K562 (cell line): ENCODE data around the gene TEPSIN. TPM values are rescaled to one million over a fixed set of nuclear protein-coding genes. Genes with fewer than 3 reads are reported as not detected.

Source experiments
- ATAC-seq: fragments of 200-7000 bp; cut with Tn5 transposase; 3 replicates; pipeline ENCODE4 v1.9.1; 2020; ENCODE audit warnings: moderate library complexity
- BruUV-seq: library from RNA; stranded (reverse); fragments of 400-500 nt; replicated peaks from 2 replicates; lab custom pipeline; 2021; lab: Mats Ljungman, UMichigan
- CTCF ChIA-PET: fragments of 300-600 bp; formaldehyde crosslinking; extraction: SDS; loops from one replicate; lab custom pipeline; 2021; ENCODE audit warnings: low intra/inter-chr PET ratio; lab: Yijun Ruan, JAX
- POLR2A ChIA-PET: fragments of 300-600, 350-650 bp; sonication (Branson Sonifier 250); formaldehyde crosslinking; extraction: SDS; loops from one replicate; lab custom pipeline; 2021; ENCODE audit warnings: antibody characterized with exemption, inconsistent platforms; lab: Yijun Ruan, JAX
- DNase-seq, 4 experiments: peaks; one replicate each; pipeline versions ENCODE4 v3.0.0 to v3.0.0-alpha.2; 2011 to 2018; ENCODE audit warnings: low spot score in 3 of 4, mixed read lengths in 3 of 4; ENCODE audit errors: extremely low read depth in 1 of 4
- FAIRE-seq: peaks from 2 replicates; lab custom pipeline; 2011; peaks lifted over from hg19 to GRCh38; lab: Jason Lieb, UNC
- H2AFZ ChIP-seq: 2 replicates; pipeline ENCODE4 v1.6.0; 2011; ENCODE audit warnings: low read depth, low read length, control low read depth, inconsistent platforms
- H3K27ac ChIP-seq: fragments of 200-600 bp; 3 replicates; pipeline ENCODE4 v1.8.0; 2011; ENCODE audit warnings: low read depth, mild to moderate bottlenecking, control low read depth, inconsistent platforms, low read length, moderate library complexity, mixed read lengths; ENCODE audit errors: extremely low read depth
- H3K27me3 ChIP-seq, 2 experiments: fragments of 300-600 bp in 1 of 2; 2 replicates in 1 of 2; 3 replicates in 1 of 2; pipeline versions ENCODE4 v1.6.0 to v1.8.0; 2011; ENCODE audit warnings: inconsistent platforms in 2 of 2, low read length in 2 of 2, mild to moderate bottlenecking in 1 of 2, mixed read lengths in 1 of 2, moderate library complexity in 1 of 2; ENCODE audit not compliant: control insufficient read depth in 2 of 2, insufficient read depth in 2 of 2
- H3K36me3 ChIP-seq: fragments of 300-600 bp; 3 replicates; pipeline ENCODE4 v1.8.0; 2011; ENCODE audit warnings: mild to moderate bottlenecking, low read length, inconsistent platforms; ENCODE audit not compliant: control insufficient read depth, insufficient read depth
- H3K4me1 ChIP-seq, 2 experiments: fragments of 200-600 bp in 1 of 2; replicated peaks in 1 of 2; 2 replicates in 1 of 2; 3 replicates in 1 of 2; pipeline versions ENCODE4 v1.5.1 to v1.8.0; 2011; ENCODE audit warnings: inconsistent platforms in 2 of 2, low read length in 2 of 2, mild to moderate bottlenecking in 1 of 2, mixed read lengths in 1 of 2, moderate library complexity in 1 of 2; ENCODE audit not compliant: control insufficient read depth in 2 of 2, insufficient read depth in 2 of 2
- H3K4me2 ChIP-seq: 2 replicates; pipeline ENCODE4 v1.6.1; 2011; ENCODE audit warnings: low read length, control low read depth, inconsistent platforms, mixed read lengths; ENCODE audit not compliant: insufficient read depth
- H3K4me3 ChIP-seq: fragments of 200-600 bp; sonication (generic), shearing (Covaris generic); 2 replicates; pipeline ENCODE4 v1.5.1; 2016; ENCODE audit warnings: control low read depth, inconsistent platforms
- H3K79me2 ChIP-seq: fragments of 200-600 bp; 3 replicates; pipeline ENCODE4 v1.8.0; 2011; ENCODE audit warnings: low read length, inconsistent platforms; ENCODE audit not compliant: control insufficient read depth, insufficient read depth
- H3K9ac ChIP-seq, 2 experiments: 2 replicates each; pipeline versions ENCODE4 v1.6.0 to v1.6.1; 2011; ENCODE audit warnings: low read depth in 2 of 2, low read length in 2 of 2, control low read depth in 1 of 2, inconsistent platforms in 1 of 2, mild to moderate bottlenecking in 1 of 2, mixed read lengths in 1 of 2; ENCODE audit not compliant: insufficient read depth in 1 of 2
- H3K9me1 ChIP-seq: one replicate; pipeline ENCODE4 v1.6.0; 2011; ENCODE audit warnings: inconsistent platforms, mild to moderate bottlenecking, low read length, moderate library complexity; ENCODE audit not compliant: control insufficient read depth, insufficient read depth
- H3K9me3 ChIP-seq: replicated peaks from 2 replicates; pipeline ENCODE4 v1.5.1; 2011; ENCODE audit warnings: low read depth, low read length, inconsistent platforms; ENCODE audit not compliant: control insufficient read depth, insufficient read depth
- H4K20me1 ChIP-seq: replicated peaks from 2 replicates; pipeline ENCODE4 v1.6.1; 2011; ENCODE audit warnings: low read length, inconsistent platforms, mixed read lengths; ENCODE audit not compliant: control insufficient read depth, insufficient read depth
- ARID1B ChIP-seq: fragments of 450-650 bp; IDR thresholded peaks from 2 replicates; pipeline ENCODE4 v1.6.1; 2016; ENCODE audit warnings: antibody characterized with exemption, mild to moderate bottlenecking, inconsistent platforms
- ARID2 ChIP-seq: fragments of 450-650 bp; IDR thresholded peaks from 2 replicates; pipeline ENCODE4 v1.6.1; 2017; ENCODE audit warnings: antibody characterized with exemption, mild to moderate bottlenecking
- ATF4 ChIP-seq: fragments of 450-650 bp; formaldehyde crosslinking; IDR thresholded peaks from 2 replicates; pipeline ENCODE4 v1.4.0; 2022; ENCODE audit warnings: mild to moderate bottlenecking, moderate library complexity
- ATF6 ChIP-seq: sonication (generic); formaldehyde crosslinking; IDR thresholded peaks from 2 replicates; pipeline ENCODE4 v1.4.0; 2020; ENCODE audit warnings: mild to moderate bottlenecking, missing genetic modification reagents
- GABPA ChIP-seq: fragments of 200-800 bp; sonication (Bioruptor generic); conservative IDR thresholded peaks from 2 replicates; pipeline ENCODE4 v1.6.1; 2016; ENCODE audit warnings: low read depth, missing genetic modification characterization, missing compliant biosample characterization
- GATAD2A ChIP-seq: fragments of 450-650 bp; IDR thresholded peaks from 2 replicates; pipeline ENCODE4 v1.6.1; 2017
- HNRNPUL1 ChIP-seq: fragments of 200-400 bp; formaldehyde crosslinking; IDR thresholded peaks from 2 replicates; pipeline ENCODE4 v1.6.1; 2017; ENCODE audit warnings: low read length
- NELFE ChIP-seq: IDR thresholded peaks from 2 replicates; pipeline ENCODE4 v1.6.1; 2011; ENCODE audit warnings: mild to moderate bottlenecking; ENCODE audit not compliant: insufficient read depth, insufficient read length
- PHB2 ChIP-seq: fragments of 450-650 bp; IDR thresholded peaks from 2 replicates; pipeline ENCODE4 v1.6.1; 2017; ENCODE audit warnings: low read depth
- PHF8 ChIP-seq: fragments of 200-600 bp; sonication (generic); IDR thresholded peaks from 2 replicates; pipeline ENCODE4 v1.6.1; 2012; ENCODE audit warnings: mixed run types, mild to moderate bottlenecking, inconsistent platforms, low read length, moderate library complexity, borderline replicate concordance
- PRMT5 ChIP-seq: sonication (generic); formaldehyde crosslinking; IDR thresholded peaks from 2 replicates; pipeline ENCODE4 v1.5.0; 2020; ENCODE audit warnings: missing genetic modification reagents
- RAD21 ChIP-seq, 2 experiments: fragments of 250-450 bp in 1 of 2; fragments of 450-650 bp in 1 of 2; sonication (Bioruptor Pico) in 1 of 2; formaldehyde crosslinking in 1 of 2; IDR thresholded peaks in 1 of 2; conservative IDR thresholded peaks in 1 of 2; 2 replicates each; pipeline versions ENCODE4 v1.4.0 to v1.8.0; 2020 to 2022; ENCODE audit warnings: mild to moderate bottlenecking in 2 of 2, moderate library complexity in 1 of 2
- RBM17 ChIP-seq: fragments of 200-400 bp; formaldehyde crosslinking; IDR thresholded peaks from 2 replicates; pipeline ENCODE4 v1.6.1; 2017; ENCODE audit warnings: low read depth, mild to moderate bottlenecking, low read length, borderline replicate concordance
- ZKSCAN8 ChIP-seq: fragments of 200-800 bp; sonication (Bioruptor generic); IDR thresholded peaks from 2 replicates; pipeline ENCODE4 v1.6.1; 2016; ENCODE audit warnings: missing genetic modification characterization, missing compliant biosample characterization
- ZNF77 ChIP-seq: fragments of 250-450 bp; sonication (Bioruptor Pico); IDR thresholded peaks from 2 replicates; pipeline ENCODE4 v1.5.0; 2020
- WGBS: fragments of 100-300 bp; shearing (Covaris generic); methylation state at CpG from one replicate; pipeline ENCODE4 v1.1.6; 2016; ENCODE audit warnings: low coverage, mixed read lengths; ENCODE audit not compliant: insufficient coverage; ENCODE audit errors: missing lambda C conversion rate; 5-methylcytosine and 5-hydroxymethylcytosine counted together
- in situ Hi-C: fragments of 300-500 bp; cut with MboI; formaldehyde crosslinking; loops from 4 replicates; pipeline ENCODE4 v1.15.0; 2018; ENCODE audit warnings: inconsistent platforms, mixed read lengths
- intact Hi-C: fragments of 100-400 bp; cut with micrococcal nuclease; formaldehyde crosslinking; loops from 2 replicates; pipeline ENCODE4 v1.14.2; 2022
- polyA plus RNA-seq, 8 experiments: library from polyadenylated mRNA; depleted of rRNA in 4 of 8; stranded (reverse) in 5 of 8; unstranded in 3 of 8; fragments of >200 nt; fragmentation: Nextera tagmentation in 2 of 8; fragmentation: Illumina TruSeq in 1 of 8; extraction: Ambion mirVana in 2 of 8; extraction: Trizol in 1 of 8; gene quantifications; 2 replicates each; pipeline versions ENCODE4 v1.2.1 to v1.2.3, GENCODE V29; 2011 to 2014; ENCODE audit warnings: inconsistent platforms in 1 of 8, missing spikeins in 1 of 8
- total RNA-seq, 7 experiments: library from RNA; depleted of rRNA in 6 of 7; stranded (reverse); fragments of >200 nt in 6 of 7; fragmentation: Illumina TruSeq in 2 of 7; extraction: Trizol in 2 of 7; gene quantifications; 2 replicates each; pipeline versions ENCODE4 v1.2.1 to v1.2.3, GENCODE V29; 2011 to 2021; ENCODE audit warnings: low replicate concordance in 1 of 7
- TF ChIP-seq, protein P1 (sequence below): sonication (generic); formaldehyde crosslinking; IDR thresholded peaks from 2 replicates; pipeline ENCODE4 v1.8.1; 2023; ENCODE audit warnings: mild to moderate bottlenecking, missing genetic modification reagents

Gene TEPSIN
- total and polyA plus RNA-seq, 9 of the 15 experiments (the other 6 are each of a cell fraction or from before 2014, with no cell fraction given) = 0.80 to 29.8 (median 5.3) TPM

DNA sequence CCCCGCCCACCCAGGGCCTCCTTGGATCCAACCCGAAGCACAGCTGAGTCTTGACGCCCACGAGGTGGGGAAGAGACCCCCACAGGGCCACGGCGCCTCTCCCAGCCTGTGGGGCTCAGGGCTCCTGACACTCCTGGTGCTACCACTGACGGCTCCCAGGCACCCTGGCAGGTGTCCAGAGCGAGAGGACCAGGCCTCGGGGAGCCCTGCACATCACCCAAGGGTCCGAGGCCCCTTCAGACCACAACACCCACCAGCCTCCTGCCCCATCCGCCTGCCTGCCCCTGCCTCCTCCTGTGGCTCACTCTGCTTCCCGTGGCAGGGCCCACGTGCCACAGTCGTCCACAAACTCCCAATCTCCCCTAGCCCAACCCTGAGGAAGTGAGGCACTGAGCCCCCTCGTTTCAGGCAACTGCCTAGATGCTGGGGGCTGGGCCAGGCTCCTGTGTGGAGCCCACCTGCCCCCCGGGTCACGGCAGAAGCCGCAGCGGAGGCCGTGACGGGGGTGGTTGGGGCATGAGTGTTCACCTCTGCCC is 44.6 kb downstream of the TEPSIN start (continued):
- TF ChIP-seq, protein P1, sequence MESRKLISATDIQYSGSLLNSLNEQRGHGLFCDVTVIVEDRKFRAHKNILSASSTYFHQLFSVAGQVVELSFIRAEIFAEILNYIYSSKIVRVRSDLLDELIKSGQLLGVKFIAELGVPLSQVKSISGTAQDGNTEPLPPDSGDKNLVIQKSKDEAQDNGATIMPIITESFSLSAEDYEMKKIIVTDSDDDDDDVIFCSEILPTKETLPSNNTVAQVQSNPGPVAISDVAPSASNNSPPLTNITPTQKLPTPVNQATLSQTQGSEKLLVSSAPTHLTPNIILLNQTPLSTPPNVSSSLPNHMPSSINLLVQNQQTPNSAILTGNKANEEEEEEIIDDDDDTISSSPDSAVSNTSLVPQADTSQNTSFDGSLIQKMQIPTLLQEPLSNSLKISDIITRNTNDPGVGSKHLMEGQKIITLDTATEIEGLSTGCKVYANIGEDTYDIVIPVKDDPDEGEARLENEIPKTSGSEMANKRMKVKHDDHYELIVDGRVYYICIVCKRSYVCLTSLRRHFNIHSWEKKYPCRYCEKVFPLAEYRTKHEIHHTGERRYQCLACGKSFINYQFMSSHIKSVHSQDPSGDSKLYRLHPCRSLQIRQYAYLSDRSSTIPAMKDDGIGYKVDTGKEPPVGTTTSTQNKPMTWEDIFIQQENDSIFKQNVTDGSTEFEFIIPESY = no peak

DNA sequence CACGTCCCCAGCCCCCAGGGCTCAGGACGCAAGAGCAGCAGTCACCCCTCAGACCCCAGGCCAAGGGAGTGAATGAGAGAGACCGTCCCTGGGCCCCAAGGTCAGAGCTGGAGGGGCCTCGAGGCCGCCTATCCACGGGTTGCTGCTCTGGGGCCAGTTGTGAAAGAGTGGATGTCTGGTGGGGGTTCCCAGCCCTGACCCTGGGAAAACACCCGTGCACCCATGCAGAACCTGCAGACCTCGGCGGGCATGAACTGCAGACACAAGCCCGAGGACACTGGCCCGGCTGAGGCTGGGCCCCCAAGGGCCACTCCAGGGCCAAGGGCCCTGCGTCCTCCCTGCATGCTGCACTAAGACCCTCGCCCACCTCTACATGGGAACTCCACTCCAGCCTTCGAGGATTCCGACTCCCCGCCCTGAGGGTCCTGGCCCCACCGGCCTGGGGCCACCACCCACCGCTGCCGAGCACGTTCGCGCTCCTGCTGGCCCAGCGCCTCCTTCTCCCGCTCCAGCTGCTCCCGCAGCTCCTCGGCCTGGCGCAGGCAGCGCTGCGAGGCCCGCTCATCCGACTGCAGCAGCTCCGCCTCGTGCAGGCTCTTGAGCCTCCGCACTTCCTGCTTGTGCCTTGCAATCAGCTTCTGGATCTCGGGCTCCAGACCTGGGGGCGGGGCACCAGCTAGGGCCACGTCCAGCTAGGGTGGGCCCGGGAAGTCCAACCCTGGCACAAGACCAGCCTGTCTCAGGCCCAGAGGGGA is 45.2 kb downstream of the TEPSIN start:
- Histone ChIP-seq H3K4me2 (no peak overlapping the region), H3K9me1 (no peaks in the 10 kb centered on the region), H3K36me3 (peaks cover 2% of the 10 kb centered on the region; the same call in 1 of the 3 replicates), H3K4me1 (peaks cover 10 to 73% of the 10 kb centered on the region in 2 experiments), H2AFZ (peak overlapping the region; percentile 63; the same call in 1 of the 2 replicates), H4K20me1 (no peaks in the 10 kb centered on the region), H3K4me3 (no peak overlapping the region), H3K79me2 (no peaks in the 10 kb centered on the region), H3K27me3 (no peaks in the 10 kb centered on the region), H3K9ac (peak overlapping the region in 1 of 2 experiments; percentile 80; a peak in 2 of 4 replicates), H3K9me3 (no peaks in the 10 kb centered on the region), H3K27ac (peak overlapping the region; percentile 56; the same call in 1 of the 3 replicates)
- intact Hi-C loops = no loop called here
- FAIRE-seq (no peak), ATAC-seq (peak; percentile 83), DNase-seq (peak; percentile 65 to 77 (median 70))
- CTCF ChIA-PET = no interaction called here
- WGBS = 60% methylated on average over 27 of the region's 38 CpGs
- in situ Hi-C loops = no loop called here
- BruUV-seq = no TSS peak
- POLR2A ChIA-PET = no interaction called here
- peak; percentile 35; the same call in 1 of the 2 replicates for TF ChIP-seq PHF8
- TF ChIP-seq ARID1B = no peak
- TF ChIP-seq PHB2 = no peak
- no peak for TF ChIP-seq GATAD2A
- TF ChIP-seq ZKSCAN8 (CRISPR knock-in tag) = no peak
- TF ChIP-seq ZNF77 (CRISPR knock-in tag) = no peak
- TF ChIP-seq GABPA (tag) = peak; percentile 72
- TF ChIP-seq PRMT5 (CRISPR knock-in tag) = no peak
- TF ChIP-seq ATF6 (CRISPR knock-in tag) = no peak
- no peak for TF ChIP-seq HNRNPUL1
- TF ChIP-seq ARID2 = no peak
- no peak for TF ChIP-seq RAD21 (CRISPR knock-in tag; conservative IDR thresholded peaks at IDR 0.05 in 1 of 2, IDR thresholded peaks at IDR 0.05 in 1 of 2)
- no peak for TF ChIP-seq NELFE
- TF ChIP-seq ATF4 (CRISPR knock-in tag) = no peak
- TF ChIP-seq RBM17 = no peak
